B cell (primary cell): ENCODE measurements around the gene NCAN. TPM values are rescaled to one million over a fixed set of nuclear protein-coding genes. Genes with fewer than 3 reads are reported as not detected.
"Not testable (repeated sequence)": the region's sequence is repeated elsewhere in the genome, so short reads cannot be mapped to it uniquely, and the experiment has no call there.

Experiments
- ATAC-seq: fragments of 200-7000 bp; cut with Tn5 transposase; one replicate; pipeline ENCODE4 v1.10.0; 2021; ENCODE audit warnings: low read depth, mild to moderate bottlenecking, moderate number of reproducible peaks, moderate library complexity
- CTCF ChIA-PET: fragments of 350-600 bp; sonication (Branson Sonifier 250); formaldehyde crosslinking; loops from one replicate; lab custom pipeline; 2021; ENCODE audit warnings: antibody characterized with exemption, inconsistent platforms; lab: Charles Lee
- POLR2A ChIA-PET: fragments of 350-600 bp; sonication (Branson Sonifier 250); formaldehyde crosslinking; loops from one replicate; lab custom pipeline; 2021; ENCODE audit warnings: antibody characterized with exemption; lab: Charles Lee
- DNase-seq: peaks from one replicate; pipeline ENCODE4 v3.0.0; 2013
- H2AFZ ChIP-seq: 2 replicates; pipeline ENCODE4 v1.6.1; 2012; ENCODE audit warnings: mild to moderate bottlenecking, low read depth, low read length; ENCODE audit not compliant: insufficient read depth, poor library complexity, severe bottlenecking
- H3K27ac ChIP-seq, 2 donors: 1 replicate in 1 of 2; 2 replicates in 1 of 2; pipeline ENCODE4 v1.5.1; 2012 to 2013; ENCODE audit warnings: low read length in 2 of 2, mild to moderate bottlenecking in 2 of 2, moderate library complexity in 1 of 2
- H3K27me3 ChIP-seq, 4 experiments: fragments of 200-600 bp in 1 of 4; sonication (generic) in 1 of 4; replicated peaks in 1 of 4; 1 replicate in 2 of 4; 2 replicates in 2 of 4; pipeline versions ENCODE4 v1.6.1 to v1.7.0; 2013 to 2016; ENCODE audit warnings: low read length in 3 of 4, mild to moderate bottlenecking in 2 of 4, mixed read lengths in 1 of 4, moderate library complexity in 1 of 4; ENCODE audit not compliant: insufficient read depth in 4 of 4, control insufficient read depth in 3 of 4; ENCODE audit errors: control extremely low read depth in 1 of 4
- H3K36me3 ChIP-seq, 2 experiments: replicated peaks in 1 of 2; 1 replicate in 1 of 2; 2 replicates in 1 of 2; pipeline versions ENCODE4 v1.6.1 to v1.7.1; 2013; ENCODE audit warnings: low read length in 1 of 2; ENCODE audit not compliant: insufficient read depth in 2 of 2, control insufficient read depth in 1 of 2; ENCODE audit errors: control extremely low read depth in 1 of 2, extremely low read depth in 1 of 2
- H3K4me1 ChIP-seq, 2 donors: fragments of 200-600 bp in 1 of 2; sonication (generic) in 1 of 2; 1 replicate in 1 of 2; 2 replicates in 1 of 2; pipeline versions ENCODE4 v1.5.1 to v1.6.1; 2013 to 2017; ENCODE audit warnings: low read length in 2 of 2; ENCODE audit not compliant: control insufficient read depth in 2 of 2, insufficient read depth in 2 of 2
- H3K4me2 ChIP-seq: replicated peaks from 2 replicates; pipeline ENCODE3; 2012; ENCODE audit warnings: mild to moderate bottlenecking, low read depth, low read length; ENCODE audit not compliant: poor library complexity, severe bottlenecking
- H3K4me3 ChIP-seq, 5 experiments: fragments of 200-600 bp in 1 of 5; sonication (generic) in 1 of 5; 1 replicate in 3 of 5; 2 replicates in 2 of 5; pipeline versions ENCODE4 v1.5.1 to v1.7.0; 2011 to 2016; ENCODE audit warnings: low read length in 4 of 5, mild to moderate bottlenecking in 4 of 5, low read depth in 2 of 5, control low read depth in 1 of 5, moderate library complexity in 1 of 5; ENCODE audit not compliant: insufficient read depth in 1 of 5; ENCODE audit errors: control extremely low read depth in 1 of 5, extremely low read depth in 1 of 5
- H3K79me2 ChIP-seq: fragments of 200-600 bp; sonication (generic); one replicate; pipeline ENCODE4 v1.6.0; 2016; ENCODE audit warnings: low read length; ENCODE audit not compliant: control insufficient read depth, insufficient read depth
- H3K9ac ChIP-seq: fragments of 200-600 bp; sonication (generic); 2 replicates; pipeline ENCODE4 v1.6.1; 2017; ENCODE audit warnings: mild to moderate bottlenecking, low read length, moderate library complexity
- H3K9me3 ChIP-seq, 3 donors: one replicate each; pipeline versions ENCODE4 v1.6.1 to v1.7.1; 2013; ENCODE audit warnings: low read length in 2 of 3; ENCODE audit not compliant: control insufficient read depth in 2 of 3, insufficient read depth in 1 of 3; ENCODE audit errors: control extremely low read depth in 1 of 3
- H4K20me1 ChIP-seq: 2 replicates; pipeline ENCODE4 v1.6.0; 2012; ENCODE audit warnings: mild to moderate bottlenecking, low read length; ENCODE audit not compliant: insufficient read depth, control insufficient read depth, poor library complexity, severe bottlenecking
- H3K27ac Mint-ChIP-seq: one replicate; pipeline ENCODE4 v1.8.0; 2021; ENCODE audit warnings: mixed read lengths
- H3K27me3 Mint-ChIP-seq: one replicate; pipeline ENCODE4 v1.8.0; 2021; ENCODE audit warnings: mixed read lengths
- H3K4me1 Mint-ChIP-seq: one replicate; pipeline ENCODE4 v1.8.0; 2021; ENCODE audit warnings: mixed read lengths
- H3K4me3 Mint-ChIP-seq: one replicate; pipeline ENCODE4 v1.8.0; 2021; ENCODE audit warnings: mixed read lengths
- H3K9me3 Mint-ChIP-seq: one replicate; pipeline ENCODE4 v1.8.0; 2022; ENCODE audit warnings: mixed read lengths; ENCODE audit not compliant: insufficient read depth
- CTCF ChIP-seq: fragments of 200-600 bp; IDR thresholded peaks from one replicate; pipeline ENCODE4 v1.8.0; 2022; ENCODE audit warnings: antibody characterized with exemption, mild to moderate bottlenecking
- EZH2 ChIP-seq: IDR thresholded peaks from 2 replicates; pipeline ENCODE4 v1.6.1; 2012; ENCODE audit warnings: borderline replicate concordance, low read depth, mild to moderate bottlenecking, moderate library complexity, low read length; ENCODE audit not compliant: insufficient read depth, poor library complexity, severe bottlenecking
- WGBS: methylation state at CpG from one replicate; pipeline ENCODE4 v1.1.5; 2013; ENCODE audit warnings: missing lambda C conversion rate; ENCODE audit not compliant: insufficient coverage; 5-methylcytosine and 5-hydroxymethylcytosine counted together
- intact Hi-C: fragments of 100-400 bp; cut with micrococcal nuclease; formaldehyde crosslinking; loops from one replicate; pipeline ENCODE4 v1.10.0; 2022
- polyA plus RNA-seq: library from polyadenylated mRNA; depleted of rRNA; stranded (reverse); fragments of >200 nt; gene quantifications from 2 replicates; pipeline ENCODE4 v1.2.3, GENCODE V29; 2012
- total RNA-seq, 2 donors: library from RNA; stranded (reverse); fragments of 120-200 nt in 1 of 2; gene quantifications; 1 replicate in 1 of 2; 2 replicates in 1 of 2; pipeline versions ENCODE4 v1.2.3 to v1.2.4, GENCODE V29; 2013 to 2022

Gene NCAN
- total and polyA plus RNA-seq, 2 donors (not counting 1 experiment from before 2014, with no cell fraction given): 0.03 TPM; not detected in 1

- H2AFZ ChIP-seq: no peak overlapping the region
- peaks cover 0 to 5% of the 10 kb centered on the region in 2 donors for H3K4me1 ChIP-seq
- TF ChIP-seq CTCF (peak; percentile 20), EZH2 (no peak)
- peaks cover 0 to 23% (median 0%) of the 10 kb centered on the region in 3 donors for H3K9me3 ChIP-seq
- POLR2A ChIA-PET: no interaction called here
- no peak overlapping the region for H3K4me3 ChIP-seq
- H3K79me2 ChIP-seq: no peaks in the 10 kb centered on the region
- H3K27me3 Mint-ChIP-seq: peaks cover 40% of the 10 kb centered on the region
- no peak overlapping the region for H3K27ac Mint-ChIP-seq
- peaks cover 4% of the 10 kb centered on the region for H3K4me1 Mint-ChIP-seq
- H3K9ac ChIP-seq: no peak overlapping the region
- H4K20me1 ChIP-seq: no peaks in the 10 kb centered on the region
- H3K27me3 ChIP-seq: peaks cover 0 to 45% (median 21%) of the 10 kb centered on the region in 4 experiments
- no peak for DNase-seq
- no peak overlapping the region for H3K27ac ChIP-seq
- intact Hi-C loops: no loop called here
- no peaks in the 10 kb centered on the region for H3K36me3 ChIP-seq
- WGBS: 73% methylated on average over 3 of the region's 4 CpGs
- no peak overlapping the region for H3K4me3 Mint-ChIP-seq
- H3K9me3 Mint-ChIP-seq: no peaks in the 10 kb centered on the region
- H3K4me2 ChIP-seq: no peak overlapping the region
- CTCF ChIA-PET: no interaction called here
- ATAC-seq: no peak
Measured at GRCh38 chr19:19217099-19217498, 5.3 kb downstream of the NCAN start.

- no peak overlapping the region for H3K4me3 Mint-ChIP-seq
- H3K4me1 Mint-ChIP-seq: peaks cover 2% of the 10 kb centered on the region
- Histone ChIP-seq H3K4me2 (no peak overlapping the region), H3K9me3 (peaks cover 0 to 13% (median 0%) of the 10 kb centered on the region in 3 donors), H3K4me3 (no peak overlapping the region), H3K27me3 (peaks cover 0 to 31% (median 12%) of the 10 kb centered on the region in 4 experiments), H3K79me2 (no peaks in the 10 kb centered on the region), H3K36me3 (no peaks in the 10 kb centered on the region), H3K4me1 (peaks cover 0 to 3% of the 10 kb centered on the region in 2 donors), H3K9ac (no peak overlapping the region), H4K20me1 (no peaks in the 10 kb centered on the region), H2AFZ (no peak overlapping the region), H3K27ac (no peak overlapping the region)
- intact Hi-C loops: no loop called here
- DNase-seq (no peak), ATAC-seq (no peak)
- 91% methylated on average over 21 of the region's 21 CpGs for WGBS
- H3K9me3 Mint-ChIP-seq: no peaks in the 10 kb centered on the region
- POLR2A ChIA-PET: no interaction called here
- H3K27me3 Mint-ChIP-seq: peaks cover 31% of the 10 kb centered on the region
- no peak for TF ChIP-seq EZH2
- no peak for TF ChIP-seq CTCF
- no peak overlapping the region for H3K27ac Mint-ChIP-seq
- CTCF ChIA-PET: no interaction called here
Measured at GRCh38 chr19:19218911-19219310, 7.2 kb downstream of the NCAN start.

GRCh38 chr19:19221000-19221399, 9.2 kb downstream of the NCAN start:
- POLR2A ChIA-PET, H3K4me1 Mint-ChIP-seq: not testable (repeated sequence)
- peaks cover 16% of the 10 kb centered on the region for H3K27me3 Mint-ChIP-seq

More at GRCh38 chr19:19221000-19221399, 9.2 kb downstream of the NCAN start:
- H3K27ac Mint-ChIP-seq, H4K20me1 ChIP-seq, H3K4me3 Mint-ChIP-seq, H3K9me3 ChIP-seq, H3K79me2 ChIP-seq, H3K9ac ChIP-seq, H3K27ac ChIP-seq, CTCF ChIA-PET, H3K4me2 ChIP-seq, H3K4me1 ChIP-seq, H2AFZ ChIP-seq, ATAC-seq, DNase-seq, H3K36me3 ChIP-seq, H3K4me3 ChIP-seq, H3K9me3 Mint-ChIP-seq: not testable (repeated sequence)
- intact Hi-C loops: loop anchor here (1.0 kb wide), 1 partner anchor 14 kb away; no protein-coding TSS in a partner anchor
- 94% methylated on average over 6 of the region's 8 CpGs for WGBS
- peaks cover 0 to 26% (median 6%) of the 10 kb centered on the region in 4 experiments for H3K27me3 ChIP-seq
